ENCODE measurements around the gene MYZAP. TPM values are rescaled to one million over a fixed set of nuclear protein-coding genes. Genes with fewer than 3 reads are reported as not detected.

The MYZAP gene
- polyA plus RNA-seq, 1 donor from 2014 or later: not detected

DNA sequence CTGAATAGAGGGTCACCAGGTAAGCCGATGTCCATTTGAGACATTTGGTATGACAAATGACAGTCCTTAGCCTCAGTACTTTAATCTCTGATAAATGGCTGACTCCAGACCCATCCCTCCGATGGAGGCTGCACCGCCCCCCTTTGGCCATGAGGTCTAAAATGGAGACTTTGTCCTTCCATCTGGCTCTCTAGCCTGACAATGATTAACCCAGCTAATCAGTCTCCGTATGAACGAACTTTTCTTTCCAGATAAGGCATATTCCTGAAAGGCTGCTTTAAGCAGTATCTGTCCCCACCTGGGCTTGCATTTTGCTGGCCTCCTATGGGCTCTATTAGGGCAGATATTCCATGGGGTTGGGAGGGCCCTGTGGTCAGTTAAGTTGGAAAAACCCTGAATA, 10.8 kb upstream of the MYZAP start:
- Histone ChIP-seq H3K27ac (ENCODE audit: low read length) (no peak overlapping the region), H2AFZ (ENCODE audit: low read depth, low read length) (no peak overlapping the region), H3K9me2 (ENCODE audit: insufficient read depth, low read length) (no peaks in the 10 kb centered on the region), H3K4me3 (ENCODE audit: low read length) (no peak overlapping the region), H3K4me2 (ENCODE audit: low read length) (no peak overlapping the region), H3F3A (ENCODE audit: insufficient read depth, low read length, poor library complexity, severe bottlenecking) (no peaks in the 10 kb centered on the region), H3K9ac (ENCODE audit: low read length) (no peak overlapping the region), H3K36me3 (ENCODE audit: insufficient read depth, low read length) (no peaks in the 10 kb centered on the region), H3K79me2 (replicated peaks; ENCODE audit: insufficient read depth, low read length) (no peaks in the 10 kb centered on the region), H4K20me1 (ENCODE audit: insufficient read depth) (no peaks in the 10 kb centered on the region), H3K27me3 (ENCODE audit: insufficient read depth, low read depth, low read length) (no peaks in the 10 kb centered on the region), H3K9me3 (ENCODE audit: low read length) (no peaks in the 10 kb centered on the region)
- no peak for TF ChIP-seq EP300 (conservative IDR thresholded peaks at IDR 0.05; ENCODE audit: poor library complexity, severe bottlenecking)

- no peaks in the 10 kb centered on the region for H3K27me3 ChIP-seq (ENCODE audit: insufficient read depth, low read depth, low read length)
- no peak overlapping the region for H3K4me2 ChIP-seq (ENCODE audit: low read length)
- no peak overlapping the region for H2AFZ ChIP-seq (ENCODE audit: low read depth, low read length)
- no peaks in the 10 kb centered on the region for H3K79me2 ChIP-seq (replicated peaks; ENCODE audit: insufficient read depth, low read length)
- H3K9ac ChIP-seq (ENCODE audit: low read length): no peak overlapping the region
- no peaks in the 10 kb centered on the region for H3F3A ChIP-seq (ENCODE audit: insufficient read depth, low read length, poor library complexity, severe bottlenecking)
- no peaks in the 10 kb centered on the region for H3K9me2 ChIP-seq (ENCODE audit: insufficient read depth, low read length)
- no peaks in the 10 kb centered on the region for H3K9me3 ChIP-seq (ENCODE audit: low read length)
- no peaks in the 10 kb centered on the region for H4K20me1 ChIP-seq (ENCODE audit: insufficient read depth)
- no peak for TF ChIP-seq EZH2 (IDR thresholded peaks at IDR 0.05; ENCODE audit: borderline replicate concordance, insufficient read depth, low read length, poor library complexity, severe bottlenecking)
- no peak for TF ChIP-seq EP300 (conservative IDR thresholded peaks at IDR 0.05; ENCODE audit: poor library complexity, severe bottlenecking)
- TF ChIP-seq RAD21 (conservative IDR thresholded peaks at IDR 0.05): no peak
- no peak for TF ChIP-seq CTCF (IDR thresholded peaks at IDR 0.05; ENCODE audit: poor library complexity, severe bottlenecking)
- TF ChIP-seq SMC3 (conservative IDR thresholded peaks at IDR 0.05; ENCODE audit: poor library complexity): no peak
- no peak for TF ChIP-seq POLR2AphosphoS5 (IDR thresholded peaks at IDR 0.05)
- TF ChIP-seq MXI1 (conservative IDR thresholded peaks at IDR 0.05; ENCODE audit: poor library complexity, severe bottlenecking): no peak
- TF ChIP-seq, protein P1, sequence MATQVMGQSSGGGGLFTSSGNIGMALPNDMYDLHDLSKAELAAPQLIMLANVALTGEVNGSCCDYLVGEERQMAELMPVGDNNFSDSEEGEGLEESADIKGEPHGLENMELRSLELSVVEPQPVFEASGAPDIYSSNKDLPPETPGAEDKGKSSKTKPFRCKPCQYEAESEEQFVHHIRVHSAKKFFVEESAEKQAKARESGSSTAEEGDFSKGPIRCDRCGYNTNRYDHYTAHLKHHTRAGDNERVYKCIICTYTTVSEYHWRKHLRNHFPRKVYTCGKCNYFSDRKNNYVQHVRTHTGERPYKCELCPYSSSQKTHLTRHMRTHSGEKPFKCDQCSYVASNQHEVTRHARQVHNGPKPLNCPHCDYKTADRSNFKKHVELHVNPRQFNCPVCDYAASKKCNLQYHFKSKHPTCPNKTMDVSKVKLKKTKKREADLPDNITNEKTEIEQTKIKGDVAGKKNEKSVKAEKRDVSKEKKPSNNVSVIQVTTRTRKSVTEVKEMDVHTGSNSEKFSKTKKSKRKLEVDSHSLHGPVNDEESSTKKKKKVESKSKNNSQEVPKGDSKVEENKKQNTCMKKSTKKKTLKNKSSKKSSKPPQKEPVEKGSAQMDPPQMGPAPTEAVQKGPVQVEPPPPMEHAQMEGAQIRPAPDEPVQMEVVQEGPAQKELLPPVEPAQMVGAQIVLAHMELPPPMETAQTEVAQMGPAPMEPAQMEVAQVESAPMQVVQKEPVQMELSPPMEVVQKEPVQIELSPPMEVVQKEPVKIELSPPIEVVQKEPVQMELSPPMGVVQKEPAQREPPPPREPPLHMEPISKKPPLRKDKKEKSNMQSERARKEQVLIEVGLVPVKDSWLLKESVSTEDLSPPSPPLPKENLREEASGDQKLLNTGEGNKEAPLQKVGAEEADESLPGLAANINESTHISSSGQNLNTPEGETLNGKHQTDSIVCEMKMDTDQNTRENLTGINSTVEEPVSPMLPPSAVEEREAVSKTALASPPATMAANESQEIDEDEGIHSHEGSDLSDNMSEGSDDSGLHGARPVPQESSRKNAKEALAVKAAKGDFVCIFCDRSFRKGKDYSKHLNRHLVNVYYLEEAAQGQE (IDR thresholded peaks at IDR 0.05; ENCODE audit: borderline replicate concordance): no peak
- no peak for TF ChIP-seq TAF1 (IDR thresholded peaks at IDR 0.05; ENCODE audit: low read depth)
- no peaks in the 10 kb centered on the region for H3K36me3 ChIP-seq (ENCODE audit: insufficient read depth, low read length)
- no peak overlapping the region for H3K4me3 ChIP-seq (ENCODE audit: low read length)
- no peak overlapping the region for H3K27ac ChIP-seq (ENCODE audit: low read length)
Measured at GRCh38 chr15:57582090-57582489, 9.6 kb upstream of the MYZAP start.

GRCh38 chr15:57583282-57583681, 8.4 kb upstream of the MYZAP start:
- Histone ChIP-seq H3K27ac (ENCODE audit: low read length) (no peak overlapping the region), H3K27me3 (ENCODE audit: insufficient read depth, low read depth, low read length) (no peaks in the 10 kb centered on the region), H3F3A (ENCODE audit: insufficient read depth, low read length, poor library complexity, severe bottlenecking) (no peaks in the 10 kb centered on the region), H4K20me1 (ENCODE audit: insufficient read depth) (no peaks in the 10 kb centered on the region), H3K4me3 (ENCODE audit: low read length) (no peak overlapping the region), H3K9ac (ENCODE audit: low read length) (no peak overlapping the region), H3K36me3 (ENCODE audit: insufficient read depth, low read length) (no peaks in the 10 kb centered on the region), H3K9me2 (ENCODE audit: insufficient read depth, low read length) (no peaks in the 10 kb centered on the region), H3K9me3 (ENCODE audit: low read length) (no peaks in the 10 kb centered on the region), H2AFZ (ENCODE audit: low read depth, low read length) (no peak overlapping the region), H3K4me2 (ENCODE audit: low read length) (no peak overlapping the region), H3K79me2 (replicated peaks; ENCODE audit: insufficient read depth, low read length) (no peaks in the 10 kb centered on the region)
- TF ChIP-seq EZH2 (IDR thresholded peaks at IDR 0.05; ENCODE audit: borderline replicate concordance, insufficient read depth, low read length, poor library complexity, severe bottlenecking) (no peak), TAF1 (IDR thresholded peaks at IDR 0.05; ENCODE audit: low read depth) (no peak), EP300 (conservative IDR thresholded peaks at IDR 0.05; ENCODE audit: poor library complexity, severe bottlenecking) (no peak)
